PC-3 (cell line): ENCODE results near the gene TMEM202. TPM values are rescaled to one million over a fixed set of nuclear protein-coding genes. Genes with fewer than 3 reads are reported as not detected.
"Not testable (repeated sequence)": the region's sequence is repeated elsewhere in the genome, so short reads cannot be mapped to it uniquely, and the experiment has no call there.

ENCODE experiments used
- ATAC-seq: fragments of 200-7000 bp; cut with Tn5 transposase; 2 replicates; pipeline ENCODE4 v1.9.1; 2020; ENCODE audit warnings: mild to moderate bottlenecking, moderate library complexity
- BruUV-seq: library from RNA; stranded (reverse); fragments of 400-500 nt; replicated peaks from 2 replicates; lab custom pipeline; 2021; lab: Mats Ljungman, UMichigan
- CTCF ChIA-PET: fragments of 300-600 bp; sonication (Branson Sonifier 250); formaldehyde crosslinking; loops from one replicate; lab custom pipeline; 2022; ENCODE audit warnings: antibody characterized with exemption; lab: Charles Lee
- POLR2A ChIA-PET: fragments of 300-600 bp; sonication (Branson Sonifier 250); formaldehyde crosslinking; loops from one replicate; lab custom pipeline; 2022; ENCODE audit warnings: antibody characterized with exemption; ENCODE audit not compliant: unreplicated experiment; lab: Charles Lee
- DNase-seq: peaks from one replicate; pipeline ENCODE4 v3.0.0-alpha.2; 2015
- H2AFZ ChIP-seq: fragments of 300-600 bp; sonication (generic); 2 replicates; pipeline ENCODE4 v1.6.0; 2016; ENCODE audit warnings: antibody characterized with exemption, low read length
- H3F3A ChIP-seq: fragments of 300-600 bp; sonication (generic); one replicate; pipeline ENCODE4 v1.6.0; 2017; ENCODE audit warnings: antibody characterized with exemption, low read length, control low read depth, mild to moderate bottlenecking; ENCODE audit not compliant: unreplicated experiment
- H3K27ac ChIP-seq: fragments of 300-600 bp; sonication (generic); 2 replicates; pipeline ENCODE4 v1.5.1; 2016; ENCODE audit warnings: mild to moderate bottlenecking, low read length
- H3K27me3 ChIP-seq: fragments of 300-600 bp; sonication (generic); 2 replicates; pipeline ENCODE4 v1.6.1; 2016; ENCODE audit warnings: low read length, mixed read lengths
- H3K36me3 ChIP-seq: fragments of 300-600 bp; sonication (generic); 2 replicates; pipeline ENCODE4 v1.6.1; 2016; ENCODE audit warnings: low read depth, mixed run types, low read length, mixed read lengths
- H3K4me1 ChIP-seq: fragments of 300-600 bp; sonication (generic); 2 replicates; pipeline ENCODE4 v1.5.1; 2016; ENCODE audit warnings: low read length; ENCODE audit not compliant: insufficient read depth
- H3K4me2 ChIP-seq: fragments of 300-600 bp; sonication (generic); 2 replicates; pipeline ENCODE4 v1.6.0; 2016; ENCODE audit warnings: low read length
- H3K4me3 ChIP-seq: fragments of 300-600 bp; sonication (generic); 2 replicates; pipeline ENCODE4 v1.5.1; 2016; ENCODE audit warnings: mild to moderate bottlenecking, low read length, mixed read lengths
- H3K79me2 ChIP-seq: fragments of 300-600 bp; sonication (generic); 2 replicates; pipeline ENCODE4 v1.6.1; 2017; ENCODE audit warnings: low read length, mixed read lengths
- H3K9ac ChIP-seq: fragments of 300-600 bp; sonication (generic); 2 replicates; pipeline ENCODE4 v1.6.0; 2016; ENCODE audit warnings: mild to moderate bottlenecking, low read length
- H3K9me2 ChIP-seq: fragments of 300-600 bp; sonication (generic); replicated peaks from 2 replicates; pipeline ENCODE4 v1.6.1; 2016; ENCODE audit warnings: mixed run types, low read length, mixed read lengths
- H3K9me3 ChIP-seq: fragments of 300-600 bp; sonication (generic); 2 replicates; pipeline ENCODE4 v1.6.1; 2016; ENCODE audit warnings: low read length, mixed read lengths
- H4K20me1 ChIP-seq: fragments of 300-600 bp; sonication (generic); 2 replicates; pipeline ENCODE4 v1.6.1; 2016; ENCODE audit warnings: low read length, mixed read lengths
- CTCF ChIP-seq: fragments of 300-600 bp; sonication (generic); conservative IDR thresholded peaks from 2 replicates; pipeline ENCODE4 v1.5.1; 2017; ENCODE audit warnings: antibody characterized with exemption, low read depth, mild to moderate bottlenecking, low read length
- EZH2 ChIP-seq: fragments of 300-600 bp; sonication (generic); IDR thresholded peaks from one replicate; pipeline ENCODE4 v1.6.1; 2017; ENCODE audit warnings: antibody characterized with exemption, mild to moderate bottlenecking, low read length; ENCODE audit not compliant: unreplicated experiment
- EZH2phosphoT487 ChIP-seq: fragments of 300-600 bp; sonication (generic); IDR thresholded peaks from 2 replicates; pipeline ENCODE4 v1.6.1; 2018; ENCODE audit warnings: mild to moderate bottlenecking, antibody characterized with exemption, low read length, borderline replicate concordance
- intact Hi-C: fragments of 100-400 bp; cut with micrococcal nuclease; formaldehyde crosslinking; loops from 2 replicates; pipeline ENCODE4 v1.9.0; 2023
- total RNA-seq: library from RNA; depleted of rRNA; stranded (reverse); fragments of >200 nt; gene quantifications from 2 replicates; pipeline ENCODE4 v1.2.3, GENCODE V29; 2014

Gene TMEM202
- total RNA-seq, 1 experiment from 2014 or later: not detected

GRCh38 chr15:72406936-72407335 lies 8.8 kb downstream of the TMEM202 start:
- ChIA-PET CTCF (no interaction called here), POLR2A (interaction anchor here (0.6 kb wide), 1 partner anchor 13 kb away, joined by 11 read pairs; no protein-coding TSS in a partner anchor)
- H2AFZ ChIP-seq: no peak overlapping the region
- H3F3A ChIP-seq: no peaks in the 10 kb centered on the region
- no peaks in the 10 kb centered on the region for H3K36me3 ChIP-seq
- no peaks in the 10 kb centered on the region for H3K79me2 ChIP-seq
- no peak for ATAC-seq
- no peak for DNase-seq
- H3K9ac ChIP-seq: no peak overlapping the region
- H3K4me2 ChIP-seq: no peak overlapping the region
- no peak overlapping the region for H3K4me3 ChIP-seq
- peaks cover 76% of the 10 kb centered on the region for H3K27me3 ChIP-seq
- no peak overlapping the region for H3K27ac ChIP-seq
- H4K20me1 ChIP-seq: no peaks in the 10 kb centered on the region
- H3K9me2 ChIP-seq: no peaks in the 10 kb centered on the region
- no peaks in the 10 kb centered on the region for H3K4me1 ChIP-seq
- intact Hi-C loops: no loop called here
- no TSS peak for BruUV-seq
- TF ChIP-seq EZH2phosphoT487 (no peak), EZH2 (no peak), CTCF (no peak)
- H3K9me3 ChIP-seq: no peaks in the 10 kb centered on the region

GRCh38 chr15:72411111-72411510 lies 13.0 kb downstream of the TMEM202 start:
- ChIA-PET CTCF (no interaction called here), POLR2A (no interaction called here)
- Histone ChIP-seq H2AFZ (no peak overlapping the region), H3K9ac (no peak overlapping the region), H3K79me2 (no peaks in the 10 kb centered on the region), H3K9me3 (no peaks in the 10 kb centered on the region), H4K20me1 (no peaks in the 10 kb centered on the region), H3F3A (no peaks in the 10 kb centered on the region), H3K4me1 (no peaks in the 10 kb centered on the region), H3K36me3 (no peaks in the 10 kb centered on the region), H3K4me3 (no peak overlapping the region), H3K27me3 (peaks cover 48% of the 10 kb centered on the region), H3K9me2 (no peaks in the 10 kb centered on the region), H3K4me2 (no peak overlapping the region), H3K27ac (no peak overlapping the region)
- ATAC-seq (no peak), DNase-seq (no peak)
- no TSS peak for BruUV-seq
- no peak for TF ChIP-seq CTCF
- TF ChIP-seq EZH2phosphoT487: no peak
- no peak for TF ChIP-seq EZH2
- intact Hi-C loops: no loop called here

- ChIA-PET POLR2A (no interaction called here), CTCF (no interaction called here)
- no peaks in the 10 kb centered on the region for H3K9me3 ChIP-seq
- no peak overlapping the region for H2AFZ ChIP-seq
- H3K4me1 ChIP-seq: no peaks in the 10 kb centered on the region
- no peaks in the 10 kb centered on the region for H3K36me3 ChIP-seq
- H3K27me3 ChIP-seq: peaks cover 44% of the 10 kb centered on the region
- no peaks in the 10 kb centered on the region for H3K79me2 ChIP-seq
- ATAC-seq (no peak), DNase-seq (no peak)
- no peak overlapping the region for H3K9ac ChIP-seq
- TF ChIP-seq EZH2phosphoT487 (no peak), CTCF (no peak)
- no TSS peak for BruUV-seq
- H4K20me1 ChIP-seq: no peaks in the 10 kb centered on the region
- no peaks in the 10 kb centered on the region for H3K9me2 ChIP-seq
- no peaks in the 10 kb centered on the region for H3F3A ChIP-seq
- H3K27ac ChIP-seq: no peak overlapping the region
- no peak overlapping the region for H3K4me2 ChIP-seq
- intact Hi-C loops: no loop called here
- H3K4me3 ChIP-seq: no peak overlapping the region
Observed at GRCh38 chr15:72411544-72411943, 13.4 kb downstream of the TMEM202 start.

GRCh38 chr15:72413337-72413736 lies 15.2 kb downstream of the TMEM202 start:
- H3K9me2 ChIP-seq, intact Hi-C loops, H3K9me3 ChIP-seq, H3K4me2 ChIP-seq, POLR2A ChIA-PET, ATAC-seq, H3K4me1 ChIP-seq, H2AFZ ChIP-seq, DNase-seq, H3K4me3 ChIP-seq, H4K20me1 ChIP-seq, H3K27ac ChIP-seq, H3K79me2 ChIP-seq, BruUV-seq, H3F3A ChIP-seq, CTCF ChIA-PET, H3K36me3 ChIP-seq, H3K9ac ChIP-seq: not testable (repeated sequence)
- H3K27me3 ChIP-seq: peaks cover 26% of the 10 kb centered on the region
